ACC112 (cell line): ENCODE measurements around the gene ZFYVE28.

Experiments used
- H2AFZ ChIP-seq: fragments of 200-600 bp; sonication (generic); one replicate; pipeline ENCODE4 v1.6.0; 2017; ENCODE audit warnings: antibody characterized with exemption, low read length; ENCODE audit not compliant: unreplicated experiment
- H3K27ac ChIP-seq: fragments of 200-600 bp; sonication (generic); 2 replicates; pipeline ENCODE4 v1.5.1; 2014; ENCODE audit warnings: low read depth, mild to moderate bottlenecking, antibody characterized with exemption, low read length, moderate library complexity
- H3K27me3 ChIP-seq: fragments of 200-600 bp; sonication (generic); 2 replicates; pipeline ENCODE4 v1.6.1; 2014; ENCODE audit warnings: mild to moderate bottlenecking, antibody characterized with exemption, low read length, moderate library complexity, mixed read lengths; ENCODE audit not compliant: insufficient read depth
- H3K36me3 ChIP-seq: fragments of 200-600 bp; sonication (generic); 2 replicates; pipeline ENCODE4 v1.6.1; 2016; ENCODE audit warnings: mild to moderate bottlenecking, antibody characterized with exemption, low read length, moderate library complexity, mixed read lengths; ENCODE audit not compliant: insufficient read depth
- H3K4me1 ChIP-seq: fragments of 200-600 bp; sonication (generic); one replicate; pipeline ENCODE4 v1.6.1; 2016; ENCODE audit warnings: low read length, mixed read lengths; ENCODE audit not compliant: insufficient read depth, unreplicated experiment, control insufficient read depth
- H3K4me3 ChIP-seq: fragments of 200-600 bp; sonication (generic); 2 replicates; pipeline ENCODE4 v1.5.1; 2014; ENCODE audit warnings: mild to moderate bottlenecking, low read depth, low read length
- H3K79me2 ChIP-seq: fragments of 200-600 bp; sonication (generic); one replicate; pipeline ENCODE4 v1.6.0; 2016; ENCODE audit warnings: low read length; ENCODE audit not compliant: control insufficient read depth, unreplicated experiment, insufficient read depth

Gene ZFYVE28

DNA sequence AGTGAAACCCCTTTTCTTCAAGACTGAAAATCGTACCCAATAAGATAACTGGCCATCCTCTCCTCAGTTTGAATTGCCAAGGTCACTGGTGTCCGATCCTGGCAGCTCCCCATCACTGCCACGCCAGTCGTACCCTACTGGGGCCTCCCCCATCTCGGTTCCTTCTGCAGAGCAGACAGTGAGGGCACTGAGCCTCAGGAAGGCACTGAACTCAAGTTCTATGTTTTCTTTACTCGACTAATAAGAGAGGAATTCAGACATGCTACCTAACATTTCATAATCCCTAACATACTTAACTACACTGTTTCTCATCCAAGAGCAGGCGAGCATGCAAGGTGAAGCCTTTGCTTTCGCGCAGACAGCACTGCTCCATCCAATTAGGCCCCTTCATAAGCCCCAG is 23.4 kb downstream of the ZFYVE28 start:
- Histone ChIP-seq H3K4me1 (peaks cover 16% of the 10 kb centered on the region), H3K79me2 (no peaks in the 10 kb centered on the region), H3K4me3 (no peak overlapping the region), H3K27me3 (no peaks in the 10 kb centered on the region), H2AFZ (no peak overlapping the region), H3K27ac (no peak overlapping the region), H3K36me3 (no peaks in the 10 kb centered on the region)

DNA sequence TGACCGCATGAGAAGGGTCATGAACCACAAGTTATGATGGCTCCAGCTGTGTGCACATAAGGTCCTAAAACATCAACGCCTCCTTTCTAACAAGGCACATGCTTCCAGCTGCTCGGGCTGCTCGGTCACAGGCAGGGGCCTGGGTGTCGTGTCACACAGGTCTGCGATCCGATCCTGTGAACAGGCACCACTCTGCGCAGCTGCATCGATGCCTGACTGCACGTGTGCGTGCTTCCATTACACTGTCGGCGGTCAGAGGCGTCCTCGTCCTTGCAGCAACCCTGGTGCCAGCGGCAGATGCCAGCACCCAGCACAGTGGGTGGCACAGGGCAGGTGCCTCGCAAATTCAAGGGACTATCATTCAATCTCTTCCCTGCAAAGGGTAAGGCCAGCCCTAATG is 23.9 kb downstream of the ZFYVE28 start:
- no peak overlapping the region for H3K27ac ChIP-seq
- H2AFZ ChIP-seq = no peak overlapping the region
- H3K4me1 ChIP-seq = peaks cover 16% of the 10 kb centered on the region
- H3K4me3 ChIP-seq = no peak overlapping the region
- H3K36me3 ChIP-seq = no peaks in the 10 kb centered on the region
- no peaks in the 10 kb centered on the region for H3K27me3 ChIP-seq
- H3K79me2 ChIP-seq = no peaks in the 10 kb centered on the region

DNA sequence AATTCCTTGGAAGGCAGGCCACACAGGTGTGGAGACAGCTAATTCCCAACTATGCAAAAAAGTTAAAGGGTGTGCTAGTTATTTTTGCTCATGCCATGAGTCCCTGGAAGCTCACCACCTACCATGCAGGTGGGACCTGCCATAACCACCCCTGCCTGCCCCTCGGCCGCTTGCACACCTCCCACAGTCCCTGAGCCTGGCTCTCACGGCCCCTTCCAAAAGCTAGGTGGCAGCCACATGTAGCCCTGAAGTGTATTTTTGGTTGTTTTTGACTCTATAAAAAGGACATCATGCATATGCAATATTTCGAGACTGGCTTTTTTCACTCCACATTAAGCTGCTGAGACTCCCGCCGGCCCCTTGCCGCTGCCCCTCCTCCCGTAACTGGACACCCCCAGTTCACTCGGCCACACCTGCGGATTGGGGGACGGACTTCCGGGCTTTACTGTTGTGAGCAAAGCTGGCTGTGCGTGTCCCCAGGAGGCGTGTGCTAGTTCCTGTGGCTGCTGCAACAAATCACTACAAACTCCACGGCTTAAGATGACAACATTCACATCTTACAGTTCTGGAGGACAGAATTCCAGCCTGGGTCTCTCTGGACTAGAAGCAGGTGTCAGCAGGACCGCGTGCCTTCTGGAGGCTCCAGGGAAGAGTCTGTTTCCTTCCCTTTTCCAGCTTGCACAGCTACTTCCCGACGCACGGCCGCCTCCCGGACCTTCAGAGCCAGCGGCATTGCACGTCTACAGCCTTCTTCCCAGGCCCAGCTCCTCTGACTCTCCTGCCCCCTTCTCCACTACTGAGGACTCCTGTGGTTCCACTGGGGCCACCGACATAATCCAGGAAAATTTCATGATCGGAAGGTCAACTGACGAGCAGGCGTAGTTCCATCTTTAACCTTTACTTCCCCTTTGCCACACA is 24.8 kb downstream of the ZFYVE28 start:
- Histone ChIP-seq H3K4me1 (peaks cover 16% of the 10 kb centered on the region), H3K27me3 (no peaks in the 10 kb centered on the region)

DNA sequence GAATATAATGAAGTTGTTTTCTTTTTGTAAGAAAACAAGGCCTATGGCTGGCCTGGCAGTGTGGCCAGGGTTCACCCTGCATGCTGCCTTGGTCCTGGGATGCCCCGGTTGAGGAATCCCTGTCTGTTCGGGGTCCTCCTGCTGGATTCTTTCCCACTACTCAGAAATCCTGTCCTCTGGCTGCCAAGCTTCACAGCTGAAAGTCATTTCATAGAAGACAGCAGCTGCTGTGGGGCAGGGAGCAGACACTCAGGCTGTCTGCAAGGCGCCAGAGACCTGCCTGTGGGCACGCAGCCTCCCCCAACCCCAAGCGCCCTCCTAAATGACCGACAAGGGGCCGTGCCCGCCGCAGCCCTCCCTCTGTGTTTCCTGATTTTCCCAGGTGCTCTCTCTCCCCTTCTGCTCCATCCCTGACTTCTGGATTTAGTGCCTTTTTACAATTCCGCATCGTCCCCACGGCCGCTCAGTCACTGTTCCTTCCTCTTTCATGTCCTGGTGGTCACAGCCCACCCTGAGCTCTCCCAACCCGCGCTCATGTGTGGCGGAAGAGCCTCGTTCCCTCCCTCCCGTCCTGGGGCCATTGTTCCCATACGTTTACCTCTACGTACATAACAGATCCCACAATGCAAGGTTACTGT is 27.5 kb downstream of the ZFYVE28 start:
- H3K27ac ChIP-seq = no peak overlapping the region
- no peak overlapping the region for H3K4me3 ChIP-seq
- no peaks in the 10 kb centered on the region for H3K27me3 ChIP-seq
- H3K79me2 ChIP-seq = no peaks in the 10 kb centered on the region
- H3K36me3 ChIP-seq = no peaks in the 10 kb centered on the region
- no peak overlapping the region for H2AFZ ChIP-seq
- peaks cover 16% of the 10 kb centered on the region for H3K4me1 ChIP-seq

More for the DNA sequence above, 24.8 kb downstream of the ZFYVE28 start:
- no peak overlapping the region for H3K27ac ChIP-seq
- no peaks in the 10 kb centered on the region for H3K79me2 ChIP-seq
- H3K4me3 ChIP-seq = 0 out of 2 replicates have a peak overlapping the region, but pooled peaks have one; percentile 25
- no peak overlapping the region for H2AFZ ChIP-seq
- H3K36me3 ChIP-seq = no peaks in the 10 kb centered on the region

DNA sequence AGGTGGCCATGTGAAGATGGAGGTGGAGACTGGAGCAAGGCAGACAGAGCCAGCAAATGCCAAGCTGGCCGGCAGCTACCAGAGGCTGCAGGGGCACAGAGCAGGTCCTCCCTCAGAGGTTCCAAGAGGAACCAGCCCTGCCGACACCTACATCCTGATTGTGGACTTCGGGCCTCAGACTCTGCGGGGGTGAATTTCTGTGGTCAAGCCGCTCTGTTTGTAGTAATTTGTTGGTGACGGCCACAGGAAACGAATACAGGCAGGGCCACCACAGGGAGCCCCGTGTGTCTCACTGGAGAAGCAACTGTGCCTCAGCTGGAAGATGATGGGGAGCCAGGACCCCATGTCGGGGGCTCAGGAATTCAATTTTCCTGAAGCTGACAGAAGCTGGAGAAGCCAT is 28.3 kb downstream of the ZFYVE28 start:
- Histone ChIP-seq H3K4me1 (peaks cover 11% of the 10 kb centered on the region), H3K27me3 (no peaks in the 10 kb centered on the region), H3K4me3 (no peak overlapping the region), H3K27ac (no peak overlapping the region), H3K36me3 (no peaks in the 10 kb centered on the region), H3K79me2 (no peaks in the 10 kb centered on the region), H2AFZ (no peak overlapping the region)

DNA sequence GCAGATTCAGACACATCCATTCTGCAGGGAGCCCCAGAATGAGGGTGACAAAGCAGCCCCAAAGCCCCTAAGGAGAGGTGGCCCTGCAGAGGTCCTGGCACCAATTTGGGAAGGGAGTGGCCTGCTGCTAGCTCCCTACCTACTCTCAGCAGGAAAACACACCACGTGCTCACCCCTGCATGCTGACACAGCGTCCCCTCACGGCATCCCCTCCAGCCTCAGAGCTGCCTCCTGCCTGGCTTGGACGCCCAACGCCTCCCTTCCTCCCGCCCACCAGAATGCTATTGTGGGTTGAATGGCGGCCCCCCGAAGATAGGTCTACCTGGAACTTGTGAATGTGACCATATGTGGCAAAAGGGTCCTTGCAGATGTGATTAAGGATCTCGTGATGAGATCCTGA is 28.8 kb downstream of the ZFYVE28 start:
- Histone ChIP-seq H3K4me1 (peaks cover 6% of the 10 kb centered on the region), H2AFZ (no peak overlapping the region), H3K4me3 (no peak overlapping the region), H3K79me2 (no peaks in the 10 kb centered on the region), H3K27me3 (no peaks in the 10 kb centered on the region), H3K27ac (no peak overlapping the region), H3K36me3 (no peaks in the 10 kb centered on the region)

DNA sequence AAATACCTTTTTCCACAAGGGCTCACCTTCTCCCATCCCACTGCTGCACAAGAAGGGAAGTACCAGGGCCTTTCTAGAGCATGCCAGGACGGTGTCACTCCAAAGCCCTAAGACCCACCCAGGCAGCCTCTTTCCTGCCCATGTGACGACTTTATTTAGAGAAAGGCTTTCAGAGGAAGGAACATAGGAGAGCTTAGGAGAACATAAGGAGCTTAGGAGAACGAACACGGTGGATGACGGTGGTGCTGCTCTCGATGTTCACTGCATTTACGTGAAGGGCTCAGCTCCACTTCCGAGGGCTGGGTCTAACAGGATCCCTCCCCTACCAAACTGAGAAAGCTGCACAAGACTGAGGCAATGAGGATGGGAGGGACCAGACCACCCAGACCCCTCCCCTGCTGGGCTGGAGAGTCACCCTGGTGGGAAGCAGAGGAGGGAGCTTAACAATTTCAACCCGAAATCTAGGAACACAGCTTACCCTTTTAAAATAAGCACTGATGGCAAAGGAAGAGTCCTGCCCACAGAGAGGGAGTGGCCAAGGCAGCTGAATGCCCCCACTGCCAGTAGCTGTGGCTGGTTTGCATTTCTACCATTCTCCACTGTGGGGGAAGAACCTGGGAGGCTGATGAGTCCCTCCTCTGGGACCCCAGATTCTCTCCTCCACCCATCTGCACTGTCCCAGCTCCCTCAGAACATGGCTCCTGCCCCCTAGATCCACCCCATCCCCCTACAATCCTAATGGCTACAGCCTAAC is 29.8 kb downstream of the ZFYVE28 start:
- Histone ChIP-seq H3K27ac (no peak overlapping the region), H3K27me3 (no peaks in the 10 kb centered on the region), H3K36me3 (no peaks in the 10 kb centered on the region), H3K4me3 (no peak overlapping the region), H3K79me2 (no peaks in the 10 kb centered on the region), H2AFZ (no peak overlapping the region), H3K4me1 (peaks cover under 1% of the 10 kb centered on the region)

DNA sequence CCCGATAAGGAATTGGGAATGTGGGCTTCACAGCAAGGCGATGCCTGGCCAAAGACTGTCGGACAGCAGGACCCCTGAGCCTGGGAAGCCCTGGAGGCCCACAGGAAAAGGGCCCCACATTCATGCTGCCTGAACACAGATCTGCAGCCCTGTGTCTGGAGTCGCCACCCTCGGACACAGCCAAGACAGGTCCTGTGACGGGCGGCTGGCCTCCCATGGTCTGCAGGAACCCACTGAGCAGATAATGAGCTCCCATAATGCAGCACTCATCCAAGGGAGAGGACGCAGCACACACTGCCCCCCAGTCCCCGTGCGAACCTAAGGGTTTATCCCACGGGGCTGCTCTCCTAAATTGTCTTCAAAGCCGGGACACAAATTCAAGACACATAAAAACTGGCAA is 30.6 kb downstream of the ZFYVE28 start:
- Histone ChIP-seq H3K27ac (no peak overlapping the region), H3K4me3 (no peak overlapping the region), H3K36me3 (no peaks in the 10 kb centered on the region), H3K79me2 (no peaks in the 10 kb centered on the region), H3K27me3 (no peaks in the 10 kb centered on the region), H3K4me1 (no peaks in the 10 kb centered on the region), H2AFZ (no peak overlapping the region)

DNA sequence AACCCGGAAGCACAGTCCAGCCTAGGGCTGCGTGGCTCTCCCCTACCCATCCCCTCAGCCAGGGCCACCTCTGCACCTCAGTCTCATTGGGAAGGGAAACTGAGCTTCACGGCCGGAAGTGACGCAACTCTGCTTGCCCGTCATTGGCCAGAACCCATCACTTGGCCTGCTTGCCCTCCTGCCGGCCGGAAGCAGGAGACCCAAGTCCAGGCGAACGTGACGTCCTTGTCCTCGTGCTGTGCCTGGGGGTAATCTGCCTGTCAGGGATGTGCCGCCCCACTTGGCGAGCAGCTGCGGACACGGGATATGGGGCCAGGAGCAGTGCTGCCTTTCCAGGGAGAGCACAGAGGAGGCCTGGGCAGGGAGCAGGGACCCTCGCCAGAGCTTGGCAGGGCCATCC is 31.2 kb downstream of the ZFYVE28 start:
- Histone ChIP-seq H3K4me3 (no peak overlapping the region), H3K79me2 (no peaks in the 10 kb centered on the region), H3K27me3 (no peaks in the 10 kb centered on the region), H3K36me3 (no peaks in the 10 kb centered on the region), H3K4me1 (no peaks in the 10 kb centered on the region), H2AFZ (no peak overlapping the region), H3K27ac (no peak overlapping the region)

DNA sequence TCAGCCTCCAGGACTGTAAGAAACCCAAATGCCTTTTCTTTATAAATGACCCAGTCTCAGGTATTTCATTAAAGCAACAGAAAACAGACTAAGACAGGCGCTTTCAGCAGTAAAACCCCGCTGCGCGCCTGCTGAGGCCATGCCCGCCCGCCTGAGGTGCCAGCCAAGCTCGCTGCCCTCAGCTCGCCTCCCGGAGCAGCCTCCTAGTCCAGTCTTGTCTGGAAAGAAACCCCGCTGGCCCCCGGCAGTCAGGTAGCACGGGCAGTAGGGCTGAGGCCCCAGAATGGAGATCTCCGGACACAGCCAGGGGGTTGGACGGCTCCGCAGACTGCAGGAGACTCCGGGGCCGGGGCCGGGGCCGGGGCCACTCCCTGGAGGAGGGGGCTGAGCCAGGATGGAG is 31.7 kb downstream of the ZFYVE28 start:
- Histone ChIP-seq H3K79me2 (no peaks in the 10 kb centered on the region), H3K36me3 (no peaks in the 10 kb centered on the region), H3K4me1 (no peaks in the 10 kb centered on the region), H3K27me3 (no peaks in the 10 kb centered on the region), H3K27ac (no peak overlapping the region), H2AFZ (no peak overlapping the region), H3K4me3 (no peak overlapping the region)
